GM18858 (cell line): Measurements from ENCODE around the gene PCSK7.
"Not testable (repeated sequence)": the region's sequence is repeated elsewhere in the genome, so short reads cannot be mapped to it uniquely, and the experiment has no call there.

Experiments
- ATAC-seq: cut with Tn5 transposase; IDR thresholded peaks from one replicate; pipeline ENCODE4 v1.9.1; 2021; ENCODE audit not compliant: unreplicated experiment

PCSK7 gene

DNA sequence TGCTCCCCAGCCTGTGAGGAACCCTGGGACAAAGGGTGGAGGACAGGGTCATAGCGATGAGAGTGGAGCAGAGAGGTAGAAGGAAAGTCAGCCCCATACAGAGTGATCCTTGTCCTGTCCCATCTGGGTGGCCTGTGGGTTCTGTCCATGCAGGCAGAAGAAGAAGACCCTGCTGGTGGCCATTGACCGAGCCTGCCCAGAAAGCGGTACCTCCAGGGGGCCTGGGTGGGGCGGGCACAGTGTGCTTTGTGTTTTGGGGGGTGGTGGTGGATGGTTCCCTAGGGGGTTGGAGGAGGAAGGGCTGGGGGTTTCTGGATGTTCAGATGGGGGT is 45.5 kb downstream of the PCSK7 start:
- no peak for ATAC-seq

DNA sequence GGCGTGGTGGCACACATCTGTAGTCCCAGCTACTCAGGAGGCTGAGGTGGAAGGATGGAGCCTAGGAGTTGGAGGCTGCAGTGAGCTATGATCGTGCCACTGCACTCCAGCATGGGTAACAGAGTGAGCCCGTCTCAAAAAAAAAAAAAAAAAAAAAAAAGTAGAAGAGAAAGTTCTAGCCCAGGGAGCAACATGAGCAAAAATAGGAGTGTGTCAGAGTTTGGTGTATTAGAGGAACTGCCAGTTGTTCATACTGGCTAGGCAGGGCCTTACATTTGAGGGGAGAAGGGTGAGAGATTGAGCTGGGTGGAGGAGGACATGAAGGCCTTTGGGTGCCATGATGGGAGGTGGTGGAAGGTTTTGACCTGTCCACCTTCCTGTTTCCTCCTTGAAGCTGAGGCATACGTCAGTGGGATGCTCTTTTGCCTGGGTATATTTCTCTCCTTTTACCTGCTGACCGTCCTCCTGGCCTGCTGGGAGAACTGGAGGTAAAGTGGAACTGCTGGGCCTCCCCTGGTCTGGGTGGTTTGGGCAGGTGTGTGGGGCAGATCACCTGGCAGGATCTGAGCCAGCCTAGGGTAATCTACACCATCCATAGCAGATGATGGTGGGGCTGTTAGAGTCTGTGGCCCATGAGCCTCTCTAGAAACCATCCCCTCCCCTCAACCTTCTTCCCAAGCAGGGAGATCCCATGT is 46.0 kb downstream of the PCSK7 start:
- no peak for ATAC-seq

DNA sequence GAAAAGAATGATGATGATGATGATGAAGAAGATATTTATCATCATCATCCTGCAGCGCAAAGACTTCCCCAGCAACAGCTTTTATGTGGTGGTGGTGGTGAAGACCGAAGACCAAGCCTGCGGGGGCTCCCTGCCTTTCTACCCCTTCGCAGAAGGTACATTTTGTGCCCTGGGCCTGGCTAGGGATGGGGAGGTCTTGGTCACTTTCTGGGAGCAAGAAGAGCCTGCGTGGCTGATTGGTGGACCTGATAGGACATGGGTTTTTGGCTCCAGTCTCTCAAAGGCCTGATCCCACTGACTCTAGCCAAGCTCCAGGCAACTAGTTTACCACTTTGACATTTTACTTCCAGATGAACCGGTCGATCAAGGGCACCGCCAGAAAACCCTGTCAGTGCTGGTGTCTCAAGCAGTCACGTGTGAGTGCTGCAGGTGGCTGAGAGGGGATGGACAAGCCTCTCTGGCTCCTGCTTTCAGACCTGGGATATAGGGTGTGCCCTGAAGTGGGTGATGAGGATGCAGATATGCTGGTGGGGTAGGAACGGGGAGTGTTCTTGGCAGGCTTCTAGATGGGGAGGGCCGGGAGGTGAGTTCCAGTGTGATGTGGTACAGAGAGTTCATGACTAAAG is 48.0 kb downstream of the PCSK7 start:
- no peak for ATAC-seq

DNA sequence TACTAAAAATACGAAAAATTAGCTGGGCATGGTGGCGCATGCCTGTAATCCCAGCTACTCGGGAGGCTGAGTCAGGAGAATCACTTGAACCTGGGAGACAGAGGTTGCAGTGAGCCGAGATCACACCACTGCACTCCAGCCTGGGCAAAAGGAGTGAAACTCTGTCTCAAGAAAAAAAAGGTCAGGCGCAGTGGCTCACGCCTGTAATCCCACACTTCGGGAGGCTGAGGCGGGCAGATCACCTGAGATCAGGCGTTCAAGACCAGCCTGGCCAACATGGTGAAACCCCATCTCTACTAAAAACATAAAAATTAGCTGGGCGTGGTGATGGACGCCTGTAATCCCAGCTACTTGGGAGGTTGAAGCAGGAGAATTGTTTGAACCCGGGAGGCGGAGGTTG is 48.7 kb downstream of the PCSK7 start:
- not testable (repeated sequence) for ATAC-seq

DNA sequence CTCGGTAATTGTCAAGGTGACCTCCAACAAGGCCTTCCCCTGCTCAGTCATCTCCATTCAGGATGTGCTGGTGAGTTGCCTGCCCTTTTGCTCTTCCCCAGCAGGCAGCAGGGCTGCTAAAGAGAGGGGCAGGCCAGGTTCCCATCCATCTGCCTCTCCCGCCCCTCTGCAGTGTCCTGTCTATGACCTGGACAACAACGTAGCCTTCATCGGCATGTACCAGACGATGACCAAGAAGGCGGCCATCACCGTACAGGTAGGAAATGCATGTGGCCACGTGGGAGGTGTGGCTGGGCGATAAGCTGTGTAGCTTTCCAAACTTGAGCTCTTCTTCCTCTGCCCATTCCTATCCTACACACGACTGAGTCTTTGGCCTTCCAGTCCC is 49.3 kb downstream of the PCSK7 start:
- ATAC-seq = no peak

DNA sequence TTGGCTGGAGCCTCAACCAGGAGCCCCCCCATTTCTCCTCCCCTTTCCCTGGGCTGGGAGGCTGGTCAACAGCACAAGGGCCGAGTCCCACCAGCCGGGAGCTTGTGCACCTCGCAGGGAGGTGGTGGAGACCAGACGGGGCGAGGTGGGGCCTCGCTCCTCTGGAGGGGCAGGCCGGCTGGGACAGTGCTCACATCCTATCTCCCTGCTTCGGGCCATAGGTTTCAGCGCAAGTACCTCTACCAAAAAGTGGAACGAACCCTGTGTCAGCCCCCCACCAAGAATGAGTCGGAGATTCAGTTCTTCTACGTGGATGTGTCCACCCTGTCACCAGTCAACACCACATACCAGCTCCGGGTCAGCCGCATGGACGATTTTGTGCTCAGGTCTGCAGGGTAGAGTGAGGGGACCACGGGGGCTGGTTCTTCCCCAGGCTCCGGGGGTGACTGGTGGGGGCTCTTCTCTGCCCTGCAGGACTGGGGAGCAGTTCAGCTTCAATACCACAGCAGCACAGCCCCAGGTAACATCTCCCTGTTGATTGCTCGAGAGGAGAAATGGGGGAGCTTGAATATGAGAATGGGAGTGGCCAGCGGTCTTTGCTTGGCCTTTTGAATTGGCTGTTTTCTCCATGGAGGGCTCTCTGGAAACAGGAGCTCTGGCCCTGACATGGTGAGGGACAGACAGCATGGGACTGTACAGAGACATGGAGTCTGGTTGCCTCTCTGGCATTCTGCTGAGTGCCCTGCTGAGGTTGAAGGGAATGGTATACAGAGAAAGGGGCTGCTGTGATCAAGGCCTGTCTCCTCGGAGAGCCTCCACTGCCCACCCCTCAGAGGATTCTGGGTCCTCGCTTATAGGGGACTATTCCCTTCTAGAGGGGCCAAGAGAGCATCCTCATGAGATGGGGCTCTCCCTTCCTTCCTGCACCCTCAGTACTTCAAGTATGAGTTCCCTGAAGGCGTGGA is 50.0 kb downstream of the PCSK7 start:
- no peak for ATAC-seq

DNA sequence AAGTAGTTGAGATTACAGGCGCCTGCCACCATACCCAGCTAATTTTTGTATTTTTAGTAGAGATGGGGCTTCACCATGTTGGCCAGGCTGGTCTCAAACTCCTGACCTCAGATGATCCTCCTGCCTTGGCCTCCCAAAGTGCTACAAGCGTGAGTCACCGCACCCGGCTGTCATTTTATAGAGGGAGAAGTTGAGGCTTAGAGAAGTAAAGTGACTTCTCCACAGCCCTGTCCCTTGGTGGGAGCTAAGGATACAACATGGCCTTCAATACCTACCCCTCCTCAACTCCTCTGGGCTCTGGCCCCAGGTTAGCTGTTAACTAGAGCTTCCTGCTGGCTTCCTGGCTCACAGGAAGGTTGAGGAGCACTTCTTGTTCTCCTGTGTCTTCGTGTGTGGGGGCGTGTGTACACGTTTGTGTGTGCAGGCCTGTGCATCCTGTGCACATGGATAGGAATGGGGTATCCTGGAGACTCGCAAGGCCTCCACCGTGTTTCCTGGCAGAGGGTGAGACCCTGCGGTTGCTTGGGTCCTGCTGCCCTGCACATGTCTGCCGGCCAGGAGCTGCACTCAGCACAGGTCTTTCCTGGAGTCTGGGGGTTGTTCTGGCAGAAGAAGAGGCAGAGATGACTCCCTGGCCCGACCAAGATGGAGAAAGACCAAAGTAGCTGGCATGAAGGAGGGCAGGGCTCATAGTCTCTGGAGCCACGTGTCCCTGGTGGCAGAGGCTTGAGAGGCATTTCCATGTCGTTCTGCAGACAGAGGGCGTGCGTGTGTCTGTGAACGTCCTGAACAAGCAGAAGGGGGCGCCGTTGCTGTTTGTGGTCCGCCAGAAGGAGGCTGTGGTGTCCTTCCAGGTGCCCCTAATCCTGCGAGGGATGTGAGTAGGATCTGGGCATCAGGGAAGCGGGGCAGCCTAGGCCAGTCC is 51.0 kb downstream of the PCSK7 start:
- ATAC-seq = no peak

DNA sequence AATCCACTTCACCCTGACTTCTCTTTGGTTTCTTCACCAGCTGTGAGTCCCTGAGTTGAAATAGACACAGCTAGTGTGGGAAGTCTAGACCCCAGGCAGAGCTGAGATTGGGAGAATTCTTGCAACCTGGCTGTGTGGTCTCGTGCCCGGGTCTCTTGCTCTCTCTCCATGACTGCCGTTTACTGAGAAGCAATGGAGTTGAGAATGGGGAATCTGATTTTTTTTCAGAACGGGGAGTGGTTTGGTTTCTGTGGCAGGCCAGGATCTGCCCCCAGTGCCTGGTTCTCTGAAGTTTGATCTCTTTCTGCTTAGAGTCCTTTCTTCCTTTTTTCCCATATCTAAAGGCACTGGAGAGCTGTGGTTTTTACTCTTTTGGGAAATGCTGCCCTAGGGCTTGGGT is 51.9 kb downstream of the PCSK7 start:
- ATAC-seq = no peak

DNA sequence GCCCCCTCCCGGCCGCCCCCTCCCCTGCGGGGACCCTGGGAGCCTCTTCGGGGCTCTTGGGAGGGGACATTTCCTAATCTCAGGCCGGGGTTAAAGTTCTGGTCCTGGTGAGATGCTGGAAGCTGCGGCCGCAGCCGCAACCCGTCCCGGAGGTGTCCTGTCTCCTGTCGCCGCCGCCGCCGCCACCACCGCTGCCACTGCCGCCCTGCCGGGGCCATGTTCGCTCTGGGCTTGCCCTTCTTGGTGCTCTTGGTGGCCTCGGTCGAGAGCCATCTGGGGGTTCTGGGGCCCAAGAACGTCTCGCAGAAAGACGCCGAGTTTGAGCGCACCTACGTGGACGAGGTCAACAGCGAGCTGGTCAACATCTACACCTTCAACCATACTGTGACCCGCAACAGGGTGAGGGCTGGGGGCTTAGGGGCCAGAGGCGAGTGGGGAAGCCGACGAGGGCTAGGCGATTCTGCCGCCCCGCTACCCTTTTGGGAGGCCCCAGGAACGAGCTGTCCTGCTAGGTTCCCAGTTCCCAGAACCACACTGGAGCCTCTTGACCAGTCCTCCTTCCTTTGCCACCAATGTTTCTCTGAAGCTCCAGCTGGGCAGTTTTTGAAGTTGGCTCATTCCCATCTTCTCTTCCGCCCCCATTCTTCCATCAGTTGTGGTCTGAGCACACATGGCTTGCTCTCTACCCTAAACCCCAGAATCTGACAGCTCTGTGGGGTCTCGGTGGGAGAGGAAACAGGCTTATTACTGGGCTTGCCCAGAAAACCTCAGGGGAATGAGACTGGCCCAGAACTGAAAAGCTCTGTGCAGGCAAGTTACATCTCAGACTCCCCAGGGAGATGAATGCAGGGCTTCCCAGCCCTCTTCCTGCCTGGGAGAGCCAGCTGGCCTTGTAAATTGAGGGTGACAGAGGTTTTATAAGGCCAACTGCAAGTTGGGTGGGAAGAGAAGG is 52.5 kb downstream of the PCSK7 start:
- ATAC-seq = no peak

DNA sequence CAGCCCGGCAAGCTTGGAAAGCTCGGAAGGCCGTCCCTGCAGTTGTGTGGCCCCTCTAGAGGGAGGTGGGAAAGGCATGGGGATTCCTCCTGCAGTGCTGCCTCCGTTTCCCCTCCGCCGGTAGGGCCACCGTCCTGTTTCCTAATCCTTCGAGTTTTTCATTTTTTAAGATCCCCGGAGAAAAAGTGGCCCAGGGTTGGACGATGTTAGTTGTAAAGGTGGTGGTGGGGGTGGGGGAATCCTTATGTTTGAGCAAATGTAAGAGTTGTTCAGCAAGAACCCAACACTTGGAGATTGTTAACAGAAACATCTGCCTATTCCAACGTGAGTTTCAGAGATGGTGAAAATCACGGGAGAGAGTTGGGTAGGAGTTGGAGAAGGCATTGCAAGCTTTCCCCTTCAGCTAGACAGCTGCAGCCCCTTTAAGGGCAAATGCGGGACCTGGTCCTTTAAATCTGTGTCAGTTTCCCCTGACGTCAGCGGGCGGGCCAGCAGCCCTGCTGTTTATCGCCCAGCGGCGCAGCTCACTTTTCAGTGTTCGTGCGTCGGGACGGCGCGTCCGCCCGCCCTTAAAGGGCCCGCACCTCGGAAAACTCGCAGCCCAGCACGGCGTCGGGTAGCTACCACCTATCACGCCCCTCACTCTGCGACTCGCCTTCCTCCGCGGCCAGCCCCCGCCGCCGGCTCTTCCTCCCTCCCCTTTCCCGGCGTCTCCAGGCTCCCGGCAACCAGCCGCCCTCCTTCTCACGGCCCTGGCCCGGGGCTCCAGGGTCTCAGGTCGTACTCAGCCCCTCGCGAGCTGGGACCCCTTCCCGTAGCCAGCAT is 53.5 kb downstream of the PCSK7 start, which contains the start of gene SIDT2:
Gene SIDT2, plus strand, starts transcription at position 534 of the 825 bp plus-strand sequence. CDS start 521 bp downstream, outside the sequence.
- ATAC-seq = peak; percentile 85

DNA sequence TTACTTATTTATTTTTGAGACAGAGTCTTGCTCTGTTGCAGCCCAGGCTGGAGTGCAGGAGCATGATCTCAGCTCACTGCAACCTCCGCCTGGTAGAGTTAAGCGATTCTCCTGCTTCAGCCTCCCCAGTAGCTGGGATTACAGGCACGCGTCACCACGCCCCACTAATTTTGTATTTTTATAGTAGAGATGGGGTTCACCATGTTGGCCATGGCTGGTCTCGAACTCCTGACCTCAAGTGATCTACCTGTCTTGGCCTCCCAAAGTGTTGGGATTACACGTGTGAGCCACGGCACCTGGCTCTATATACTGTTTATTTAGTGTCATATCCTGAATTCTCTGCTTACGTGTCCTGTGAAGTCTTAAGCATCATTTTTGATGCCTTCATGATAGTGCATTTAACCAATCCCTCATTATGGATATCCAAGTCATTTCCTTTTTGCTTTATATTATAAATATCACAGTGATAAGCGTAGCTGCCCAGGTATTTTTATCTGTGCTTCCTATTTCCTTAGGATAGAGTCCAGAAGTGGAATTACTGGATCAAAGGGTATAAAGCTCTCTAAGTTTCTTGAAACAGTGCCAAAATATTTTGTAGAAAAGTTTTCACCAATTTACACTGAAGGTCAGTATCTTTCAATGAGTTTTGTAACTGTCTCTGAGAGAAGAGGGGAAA is 54.2 kb downstream of the PCSK7 start:
- no peak for ATAC-seq

DNA sequence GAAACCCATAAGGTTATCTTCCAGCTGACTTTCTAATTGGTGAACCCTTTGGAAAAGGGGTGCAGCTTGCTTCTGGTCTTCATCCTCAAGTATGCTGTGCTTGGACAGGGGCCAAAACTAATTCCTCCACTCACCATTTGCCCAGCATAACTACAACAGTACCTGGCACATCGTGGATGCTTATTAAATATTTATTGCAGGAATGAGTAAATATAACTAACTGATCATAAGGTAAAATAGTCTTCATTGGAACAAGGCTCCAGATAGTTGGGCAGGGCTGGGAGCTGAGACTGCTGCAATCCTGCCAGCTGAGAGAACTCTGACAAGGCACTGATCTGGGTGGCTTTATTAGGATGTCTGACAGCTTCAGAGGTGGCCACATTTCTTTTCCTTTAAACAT is 55.7 kb downstream of the PCSK7 start:
- no peak for ATAC-seq

DNA sequence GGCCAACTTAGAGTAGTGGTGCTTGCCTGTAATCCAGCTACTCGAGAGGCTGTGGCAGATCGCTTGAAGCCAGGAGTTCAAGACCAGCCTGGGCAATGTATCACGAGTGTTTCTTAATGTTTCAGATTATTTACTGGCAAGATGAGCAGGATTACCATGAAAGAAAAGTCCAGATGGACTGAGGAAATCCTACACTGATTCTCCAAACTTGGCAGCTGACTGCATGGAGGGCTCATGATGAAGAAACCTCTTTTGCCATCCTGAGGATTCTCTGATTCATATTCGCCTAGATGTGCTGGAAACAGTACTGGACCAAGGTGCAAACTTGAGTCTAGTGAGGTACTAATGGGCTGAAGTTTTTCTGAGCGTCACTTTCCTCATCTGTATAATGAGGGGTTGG is 56.1 kb downstream of the PCSK7 start:
- ATAC-seq = no peak

DNA sequence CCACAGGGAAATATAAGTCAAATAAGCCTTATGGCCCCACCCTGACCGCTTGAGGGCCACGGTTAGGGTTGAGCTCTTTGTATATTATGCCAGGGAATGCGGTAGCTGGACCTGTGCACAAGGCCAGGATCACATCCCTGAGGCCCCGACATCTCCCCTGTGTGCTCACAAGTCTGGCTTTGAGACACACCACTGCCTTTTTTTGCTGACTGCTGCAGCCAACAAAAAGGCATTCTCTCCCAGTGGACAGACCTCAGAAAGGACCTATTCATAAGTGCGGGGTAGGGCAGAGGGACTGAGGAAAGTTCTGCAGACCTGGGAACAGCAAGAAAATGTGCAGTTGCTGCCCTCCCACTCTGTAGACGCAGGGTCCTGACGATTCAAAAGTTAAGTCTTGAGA is 56.8 kb downstream of the PCSK7 start:
- ATAC-seq = no peak

DNA sequence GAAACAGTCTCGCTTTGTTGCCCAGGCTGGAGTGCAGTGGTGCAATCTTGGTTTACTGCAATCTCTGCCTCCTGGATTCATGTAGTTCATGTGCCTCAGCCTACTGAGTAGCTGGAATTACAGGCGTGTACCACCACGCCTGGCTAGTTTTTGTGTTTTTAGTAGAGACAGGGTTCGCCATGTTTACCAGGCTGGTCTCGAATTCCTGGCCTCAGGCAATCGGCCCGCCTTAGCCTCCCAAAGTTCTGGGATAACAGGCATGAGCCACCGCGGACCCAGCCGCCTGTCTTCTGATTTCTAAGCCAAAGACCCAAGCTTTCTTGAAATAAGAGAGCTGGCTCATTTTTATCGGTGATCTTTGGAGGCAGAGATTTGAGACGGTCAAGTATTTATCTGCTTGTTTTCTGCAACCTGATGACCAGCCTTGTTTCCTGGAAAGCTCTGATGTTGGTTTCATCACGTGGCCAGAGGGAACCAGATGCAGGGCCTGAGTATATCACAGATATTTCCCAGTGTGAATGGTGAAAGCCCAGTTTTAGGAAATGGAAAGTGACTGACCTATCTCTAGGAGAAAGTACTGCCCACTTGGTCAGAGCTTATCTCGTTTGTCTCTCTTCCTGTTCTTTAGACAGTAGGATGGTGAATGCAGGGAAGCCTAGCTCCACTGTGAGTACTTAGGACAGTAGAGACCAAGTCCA is 59.0 kb downstream of the PCSK7 start:
- ATAC-seq = no peak

DNA sequence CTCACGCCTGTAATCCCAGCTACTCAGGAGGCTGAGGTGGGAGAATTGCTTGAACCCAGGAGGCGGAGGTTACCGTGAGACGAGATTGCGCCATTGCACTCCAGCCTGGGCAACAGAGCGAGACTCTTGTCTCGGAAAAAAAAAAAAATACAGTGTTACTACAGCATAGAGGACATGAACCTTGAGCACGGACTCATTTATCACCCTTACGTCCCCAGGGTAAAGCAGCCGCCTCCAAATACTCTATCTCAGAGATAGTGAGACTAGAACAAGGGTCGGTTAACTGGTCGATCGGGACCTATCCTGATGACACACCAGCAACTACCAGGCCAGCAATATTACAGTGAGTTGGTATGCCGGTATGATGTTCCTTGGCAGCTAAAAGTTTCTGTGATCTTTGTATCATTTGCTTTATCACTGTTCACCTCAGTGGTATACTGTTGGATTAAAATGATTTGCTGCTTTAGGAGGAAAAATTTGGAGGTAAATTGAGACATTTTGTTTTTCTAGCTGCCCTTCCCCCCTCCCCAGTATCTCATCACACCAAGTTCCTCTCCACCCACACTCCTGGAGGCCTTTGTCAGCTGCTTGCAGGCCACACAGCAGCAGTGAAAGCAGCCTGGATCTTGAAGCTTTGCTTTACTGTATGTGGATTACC is 60.3 kb downstream of the PCSK7 start:
- ATAC-seq = no peak

DNA sequence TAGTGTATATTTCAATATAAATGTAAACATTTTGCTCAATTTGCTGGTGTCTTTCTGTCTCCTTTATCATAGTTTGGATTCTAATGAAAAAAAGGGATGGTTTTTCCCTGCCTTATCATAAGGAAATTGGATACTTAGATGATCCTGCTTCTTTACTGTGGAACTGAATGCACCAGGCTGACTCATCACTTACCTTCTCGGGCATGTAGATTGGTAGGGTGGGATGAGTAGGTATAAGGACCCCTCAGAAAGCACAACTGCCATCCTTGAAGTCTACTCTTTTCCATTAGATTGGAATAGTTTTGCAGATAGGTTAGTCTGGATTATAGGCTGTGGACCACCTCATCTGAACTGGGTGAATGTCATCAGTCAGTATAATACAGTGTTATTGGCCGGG is 60.9 kb downstream of the PCSK7 start:
- no peak for ATAC-seq
